Adipocyte (in vitro differentiated cells): ENCODE results near the gene EPS8.
"Not testable (repeated sequence)": the region's sequence is repeated elsewhere in the genome, so short reads cannot be mapped to it uniquely, and the experiment has no call there.

Source experiments
- DNase-seq: peaks from one replicate; pipeline ENCODE4 v3.0.0-alpha.2; 2015; ENCODE audit warnings: low read depth
- H3K27me3 ChIP-seq: replicated peaks from 2 replicates; pipeline ENCODE4 v1.7.0; 2013; ENCODE audit warnings: mild to moderate bottlenecking, low read length, moderate library complexity; ENCODE audit not compliant: control insufficient read depth, insufficient read depth
- H3K36me3 ChIP-seq: 2 replicates; pipeline ENCODE4 v1.7.0; 2013; ENCODE audit warnings: low read length, mild to moderate bottlenecking, moderate library complexity; ENCODE audit not compliant: control insufficient read depth, insufficient read depth, severe bottlenecking
- H3K4me1 ChIP-seq: 2 replicates; pipeline ENCODE4 v1.7.0; 2013; ENCODE audit warnings: mild to moderate bottlenecking, low read length, moderate library complexity; ENCODE audit not compliant: control insufficient read depth, insufficient read depth
- H3K4me3 ChIP-seq: 2 replicates; pipeline ENCODE4 v1.7.0; 2013; ENCODE audit warnings: mild to moderate bottlenecking, low read length, moderate library complexity
- H3K9ac ChIP-seq: 2 replicates; pipeline ENCODE4 v1.7.0; 2013; ENCODE audit warnings: mild to moderate bottlenecking, low read length, moderate library complexity
- H3K9me3 ChIP-seq: 2 replicates; pipeline ENCODE4 v1.7.0; 2013; ENCODE audit warnings: mild to moderate bottlenecking, low read length, moderate library complexity; ENCODE audit not compliant: control insufficient read depth

EPS8 gene

GRCh38 chr12:15776532-15776931 lies 12.7 kb downstream of the EPS8 start:
- H3K4me1 ChIP-seq: peaks cover 79% of the 10 kb centered on the region
- no peaks in the 10 kb centered on the region for H3K9me3 ChIP-seq
- no peaks in the 10 kb centered on the region for H3K27me3 ChIP-seq
- H3K9ac ChIP-seq: no peak overlapping the region
- no peak for DNase-seq
- H3K4me3 ChIP-seq: no peak overlapping the region
- peaks cover 7% of the 10 kb centered on the region for H3K36me3 ChIP-seq

GRCh38 chr12:15774819-15775218 lies 14.4 kb downstream of the EPS8 start:
- H3K4me3 ChIP-seq: peak overlapping the region; percentile 9
- no peak overlapping the region for H3K9ac ChIP-seq
- peaks cover 3% of the 10 kb centered on the region for H3K36me3 ChIP-seq
- H3K27me3 ChIP-seq: no peaks in the 10 kb centered on the region
- peak; percentile 87 for DNase-seq
- H3K9me3 ChIP-seq: no peaks in the 10 kb centered on the region
- H3K4me1 ChIP-seq: peaks cover 79% of the 10 kb centered on the region

- Histone ChIP-seq H3K27me3 (no peaks in the 10 kb centered on the region), H3K4me1 (peaks cover 76% of the 10 kb centered on the region), H3K36me3 (peaks cover 3% of the 10 kb centered on the region), H3K9ac (no peak overlapping the region), H3K9me3 (no peaks in the 10 kb centered on the region), H3K4me3 (no peak overlapping the region)
- DNase-seq: peak; percentile 66
Observed at GRCh38 chr12:15772405-15773018, 16.7 kb downstream of the EPS8 start.

- Histone ChIP-seq H3K9me3 (no peaks in the 10 kb centered on the region), H3K9ac (peak overlapping the region; percentile 50), H3K4me1 (peaks cover 66% of the 10 kb centered on the region), H3K27me3 (no peaks in the 10 kb centered on the region), H3K4me3 (no peak overlapping the region), H3K36me3 (peaks cover 3% of the 10 kb centered on the region)
- DNase-seq: no peak
Observed at GRCh38 chr12:15770581-15770980, 18.6 kb downstream of the EPS8 start.

- Histone ChIP-seq H3K27me3 (no peaks in the 10 kb centered on the region), H3K9ac (peak overlapping the region; percentile 50), H3K4me3 (no peak overlapping the region), H3K36me3 (peaks cover 3% of the 10 kb centered on the region), H3K4me1 (peaks cover 61% of the 10 kb centered on the region), H3K9me3 (no peaks in the 10 kb centered on the region)
- no peak for DNase-seq
Observed at GRCh38 chr12:15770021-15770420, 19.2 kb downstream of the EPS8 start.

- Histone ChIP-seq H3K27me3 (no peaks in the 10 kb centered on the region), H3K4me1 (peaks cover 61% of the 10 kb centered on the region), H3K4me3 (no peak overlapping the region), H3K9me3 (no peaks in the 10 kb centered on the region), H3K36me3 (peaks cover 3% of the 10 kb centered on the region), H3K9ac (peak overlapping the region; percentile 13)
- no peak for DNase-seq
Observed at GRCh38 chr12:15769586-15769985, 19.6 kb downstream of the EPS8 start.

GRCh38 chr12:15767301-15767700 lies 21.9 kb downstream of the EPS8 start:
- Histone ChIP-seq H3K9ac (no peak overlapping the region), H3K36me3 (peaks cover 3% of the 10 kb centered on the region), H3K27me3 (no peaks in the 10 kb centered on the region), H3K4me1 (peaks cover 64% of the 10 kb centered on the region), H3K9me3 (no peaks in the 10 kb centered on the region), H3K4me3 (no peak overlapping the region)
- DNase-seq: no peak

GRCh38 chr12:15763328-15763727 lies 25.9 kb downstream of the EPS8 start:
- H3K36me3 ChIP-seq: no peaks in the 10 kb centered on the region
- no peak overlapping the region for H3K4me3 ChIP-seq
- H3K4me1 ChIP-seq: peaks cover 30% of the 10 kb centered on the region
- no peak for DNase-seq
- H3K9me3 ChIP-seq: peaks cover 5% of the 10 kb centered on the region
- no peaks in the 10 kb centered on the region for H3K27me3 ChIP-seq
- no peak overlapping the region for H3K9ac ChIP-seq

- not testable (repeated sequence) for H3K36me3 ChIP-seq, H3K27me3 ChIP-seq, H3K9ac ChIP-seq, H3K4me3 ChIP-seq, DNase-seq, H3K9me3 ChIP-seq
- H3K4me1 ChIP-seq: peaks cover 32% of the 10 kb centered on the region
Observed at GRCh38 chr12:15762162-15762561, 27.0 kb downstream of the EPS8 start.

- DNase-seq: peak; percentile 60
- H3K4me1 ChIP-seq: peaks cover 57% of the 10 kb centered on the region
Observed at GRCh38 chr12:15757553-15758255, 31.5 kb downstream of the EPS8 start.

GRCh38 chr12:15756822-15757221 lies 32.4 kb downstream of the EPS8 start:
- Histone ChIP-seq H3K27me3 (no peaks in the 10 kb centered on the region), H3K36me3 (peaks cover 4% of the 10 kb centered on the region)
- DNase-seq: peak; percentile 53

More at GRCh38 chr12:15757553-15758255, 31.5 kb downstream of the EPS8 start:
- peaks cover 5% of the 10 kb centered on the region for H3K9me3 ChIP-seq
- H3K27me3 ChIP-seq: no peaks in the 10 kb centered on the region
- H3K9ac ChIP-seq: no peak overlapping the region
- no peak overlapping the region for H3K4me3 ChIP-seq
- peaks cover 4% of the 10 kb centered on the region for H3K36me3 ChIP-seq

More at GRCh38 chr12:15756822-15757221, 32.4 kb downstream of the EPS8 start:
- H3K4me3 ChIP-seq: peak overlapping the region; percentile 48
- peaks cover 5% of the 10 kb centered on the region for H3K9me3 ChIP-seq
- H3K9ac ChIP-seq: peak overlapping the region; percentile 3
- H3K4me1 ChIP-seq: peaks cover 63% of the 10 kb centered on the region
